Stimulated activated CD4-positive, alpha-beta T cell treated with anti-CD3 and anti-CD28 coated beads, Interleukin-15, amount 100 ng/mL, for 48 hours (primary cell): Measurements from ENCODE around the gene FER.
"Not testable (repeated sequence)": the region's sequence is repeated elsewhere in the genome, so short reads cannot be mapped to it uniquely, and the experiment has no call there.

ENCODE experiments used
- DNase-seq, 2 donors: peaks; one replicate each; pipeline ENCODE4 v3.0.0-alpha.2; 2020; ENCODE audit warnings: low read depth in 2 of 2

The FER gene

GRCh38 chr5:108957333-108957732 lies 209.6 kb downstream of the FER start:
- DNase-seq, result no peak

GRCh38 chr5:108966910-108967309 lies 219.2 kb downstream of the FER start:
- no peak for DNase-seq

- no peak for DNase-seq
Measured at GRCh38 chr5:108974594-108974993, 226.9 kb downstream of the FER start.

GRCh38 chr5:108975697-108976096 lies 228.0 kb downstream of the FER start:
- no peak for DNase-seq

- DNase-seq, result no peak
Measured at GRCh38 chr5:108983461-108984092, 235.9 kb downstream of the FER start.

GRCh38 chr5:108989761-108990392 lies 242.2 kb downstream of the FER start:
- no peak for DNase-seq

- not testable (repeated sequence) for DNase-seq
Measured at GRCh38 chr5:108992396-108993085, 244.8 kb downstream of the FER start.

- not testable (repeated sequence) for DNase-seq
Measured at GRCh38 chr5:108993440-108993839, 245.7 kb downstream of the FER start.

- DNase-seq, result no peak
Measured at GRCh38 chr5:108997720-108998119, 250.0 kb downstream of the FER start.

- DNase-seq, result no peak
Measured at GRCh38 chr5:108998216-108998615, 250.5 kb downstream of the FER start.

GRCh38 chr5:109003928-109004327 lies 256.2 kb downstream of the FER start:
- DNase-seq, result no peak

- no peak for DNase-seq
Measured at GRCh38 chr5:109005297-109006009, 257.8 kb downstream of the FER start.

GRCh38 chr5:109006129-109006528 lies 258.4 kb downstream of the FER start:
- DNase-seq, result no peak

- DNase-seq, result no peak
Measured at GRCh38 chr5:109016300-109016699, 268.6 kb downstream of the FER start.

GRCh38 chr5:109022056-109022455 lies 274.4 kb downstream of the FER start:
- DNase-seq, result no peak

- DNase-seq, result not testable (repeated sequence)
Measured at GRCh38 chr5:109025729-109026128, 278.0 kb downstream of the FER start.

GRCh38 chr5:109027983-109028607 lies 280.4 kb downstream of the FER start:
- no peak for DNase-seq

- no peak for DNase-seq
Measured at GRCh38 chr5:109028608-109029299, 281.1 kb downstream of the FER start.

- no peak for DNase-seq
Measured at GRCh38 chr5:109029847-109030246, 282.1 kb downstream of the FER start.

GRCh38 chr5:109030360-109031143 lies 282.9 kb downstream of the FER start:
- DNase-seq, result no peak

GRCh38 chr5:109034306-109034705 lies 286.6 kb downstream of the FER start:
- no peak for DNase-seq
